Stomach smooth muscle (tissue), 2 donors: ENCODE measurements around the gene CFAP20.
A peak's percentile ranks its signal among the peaks of the same experiment; 100 is the strongest.

Experiments used
- H3K27ac ChIP-seq: one replicate; pipeline ENCODE4 v1.7.0; 2013; ENCODE audit warnings: mild to moderate bottlenecking, low read length, inconsistent platforms
- H3K27me3 ChIP-seq, 2 donors: one replicate each; pipeline ENCODE4 v1.7.0; 2013; ENCODE audit warnings: low read length in 2 of 2; ENCODE audit not compliant: insufficient read depth in 2 of 2, control insufficient read depth in 1 of 2
- H3K36me3 ChIP-seq, 2 donors: one replicate each; pipeline ENCODE4 v1.7.0; 2013; ENCODE audit warnings: low read length in 2 of 2; ENCODE audit not compliant: control insufficient read depth in 2 of 2, insufficient read depth in 2 of 2
- H3K4me1 ChIP-seq: one replicate; pipeline ENCODE4 v1.7.0; 2013; ENCODE audit warnings: low read length; ENCODE audit not compliant: control insufficient read depth, insufficient read depth
- H3K4me3 ChIP-seq, 2 donors: one replicate each; pipeline ENCODE4 v1.7.0; 2013; ENCODE audit warnings: low read length in 2 of 2
- H3K9ac ChIP-seq, 2 donors: one replicate each; pipeline ENCODE4 v1.7.0; 2013; ENCODE audit warnings: low read length in 2 of 2, mild to moderate bottlenecking in 1 of 2
- H3K9me3 ChIP-seq, 2 donors: one replicate each; pipeline ENCODE4 v1.7.0; 2013; ENCODE audit warnings: low read length in 2 of 2; ENCODE audit not compliant: control insufficient read depth in 2 of 2
- donor health status: healthy.
- donor health status: Pancreatic carcinoma.

Gene CFAP20

DNA sequence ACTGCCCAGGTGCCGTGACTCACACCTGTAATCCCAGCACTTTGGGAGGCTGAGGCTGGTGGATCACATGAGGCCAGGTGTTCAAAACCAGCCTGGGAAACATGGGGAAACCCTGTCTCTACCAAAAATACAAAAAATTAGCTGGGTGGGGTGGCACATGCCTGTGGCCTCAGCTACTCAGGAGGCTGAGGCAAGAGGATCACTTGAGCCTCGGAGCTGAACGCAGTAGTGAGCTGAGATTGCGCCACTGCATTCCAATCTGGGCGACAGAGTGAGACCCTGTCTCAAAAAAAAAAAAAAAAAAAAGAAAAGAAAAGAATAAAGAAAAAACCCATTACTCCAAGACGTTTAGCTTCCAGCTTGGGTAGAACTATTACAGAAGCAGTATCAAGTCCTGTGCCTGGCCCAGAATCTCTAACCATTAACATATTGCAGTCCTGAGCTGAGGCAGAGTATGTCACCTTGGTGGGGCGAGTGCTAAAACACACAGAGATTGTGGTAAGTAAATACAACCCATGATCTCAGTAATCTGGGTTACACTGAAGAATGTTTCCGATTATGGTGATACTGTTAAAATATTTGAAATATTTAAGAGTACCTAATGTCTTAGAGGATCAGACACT, 23.2 kb upstream of the CFAP20 start:
- Histone ChIP-seq H3K4me1 (no peaks in the 10 kb centered on the region), H3K4me3 (no peak overlapping the region), H3K9me3 (no peaks in the 10 kb centered on the region), H3K36me3 (peaks cover 2 to 3% of the 10 kb centered on the region in 2 donors), H3K9ac (no peak overlapping the region), H3K27me3 (no peaks in the 10 kb centered on the region), H3K27ac (no peak overlapping the region)

DNA sequence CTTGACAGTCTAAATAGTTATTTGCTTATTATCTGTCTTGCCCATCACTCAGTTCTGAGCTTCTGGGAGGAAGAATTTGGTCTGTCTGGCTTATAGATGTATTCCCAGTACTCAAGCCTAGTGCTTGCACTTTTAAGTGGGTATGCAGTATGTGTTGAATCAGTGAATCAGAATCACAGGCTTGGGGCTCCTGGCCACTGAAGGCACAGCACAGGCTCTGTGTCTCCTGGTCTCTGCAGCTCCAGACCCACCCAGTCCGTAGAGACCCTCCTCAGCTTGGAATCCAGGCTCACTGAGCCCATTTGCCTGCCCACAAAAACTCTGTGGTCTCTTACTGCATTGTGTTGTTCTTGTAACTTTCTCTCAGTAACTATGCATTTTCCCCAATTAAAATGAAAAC, 19.3 kb upstream of the CFAP20 start:
- no peak overlapping the region for H3K9ac ChIP-seq
- H3K27ac ChIP-seq, result no peak overlapping the region
- no peaks in the 10 kb centered on the region for H3K4me1 ChIP-seq
- no peaks in the 10 kb centered on the region for H3K36me3 ChIP-seq
- no peak overlapping the region for H3K4me3 ChIP-seq
- H3K9me3 ChIP-seq, result no peaks in the 10 kb centered on the region
- H3K27me3 ChIP-seq, result no peaks in the 10 kb centered on the region

DNA sequence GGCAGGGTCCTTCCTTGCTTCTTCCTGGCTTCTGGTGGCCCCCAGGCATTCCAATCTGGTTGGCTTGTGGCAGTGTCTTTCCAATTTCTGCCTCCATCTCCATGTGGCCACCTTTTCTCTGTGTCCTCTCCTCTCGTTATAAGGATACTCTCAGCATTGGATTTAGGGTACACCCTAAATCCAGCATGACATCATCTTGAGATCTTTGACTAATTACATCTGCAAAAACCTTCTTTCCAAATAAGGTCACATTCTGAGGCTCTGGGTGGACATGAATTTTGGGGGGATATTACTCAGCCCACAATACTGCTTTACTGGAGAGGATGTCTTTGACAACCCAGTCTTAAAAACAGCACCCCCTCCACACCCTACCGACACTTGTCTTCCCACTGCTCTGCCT, 18.9 kb upstream of the CFAP20 start:
- H3K4me1 ChIP-seq, result no peaks in the 10 kb centered on the region
- no peak overlapping the region for H3K9ac ChIP-seq

DNA sequence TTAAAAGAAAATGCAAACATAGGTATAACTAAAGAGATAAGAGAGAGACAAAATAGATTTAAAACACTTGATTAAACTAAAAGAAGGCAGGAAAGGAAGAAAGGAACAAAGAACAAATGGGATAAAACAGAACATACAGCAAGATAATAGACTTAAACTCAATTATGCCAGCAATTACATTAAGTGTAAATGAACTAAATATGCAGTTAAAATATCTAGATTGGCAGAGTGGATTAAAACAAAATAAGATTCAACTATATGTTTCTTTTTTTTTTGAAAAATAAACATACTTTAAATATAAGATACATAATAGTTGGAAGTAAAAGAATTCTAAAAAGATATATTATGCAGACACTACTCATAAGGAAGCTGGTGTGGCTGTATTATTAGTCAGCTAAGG, 9.7 kb upstream of the CFAP20 start:
- Histone ChIP-seq H3K36me3 (no peaks in the 10 kb centered on the region), H3K9me3 (peaks cover 0 to 5% of the 10 kb centered on the region in 2 donors), H3K27me3 (no peaks in the 10 kb centered on the region), H3K4me3 (no peak overlapping the region), H3K4me1 (no peaks in the 10 kb centered on the region), H3K27ac (no peak overlapping the region), H3K9ac (no peak overlapping the region)

More for the DNA sequence above, 18.9 kb upstream of the CFAP20 start:
- Histone ChIP-seq H3K36me3 (no peaks in the 10 kb centered on the region), H3K27me3 (no peaks in the 10 kb centered on the region), H3K27ac (no peak overlapping the region), H3K9me3 (no peaks in the 10 kb centered on the region), H3K4me3 (no peak overlapping the region)

DNA sequence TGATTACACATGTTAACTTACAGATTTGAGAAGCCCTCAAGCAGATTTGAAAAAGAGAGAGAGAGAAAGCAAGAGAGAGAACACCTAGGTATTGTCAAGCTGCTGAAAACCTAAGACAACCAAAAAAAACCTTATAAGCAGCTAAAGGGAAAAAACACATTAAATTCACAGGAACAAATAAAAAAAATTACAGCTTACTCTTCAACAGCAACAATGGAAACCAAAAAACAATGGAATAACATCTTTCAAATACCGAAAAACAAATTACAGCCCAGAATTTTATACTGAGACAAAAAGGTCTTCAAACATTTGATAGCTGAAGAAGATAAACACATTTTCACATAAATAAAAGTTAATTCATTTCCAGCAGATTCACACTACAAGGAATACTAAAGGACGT, 8.4 kb upstream of the CFAP20 start:
- H3K27me3 ChIP-seq, result no peaks in the 10 kb centered on the region
- H3K4me3 ChIP-seq, result no peak overlapping the region
- no peak overlapping the region for H3K9ac ChIP-seq
- no peak overlapping the region for H3K27ac ChIP-seq
- H3K9me3 ChIP-seq, result peaks cover 0 to 5% of the 10 kb centered on the region in 2 donors
- no peaks in the 10 kb centered on the region for H3K36me3 ChIP-seq
- no peaks in the 10 kb centered on the region for H3K4me1 ChIP-seq

DNA sequence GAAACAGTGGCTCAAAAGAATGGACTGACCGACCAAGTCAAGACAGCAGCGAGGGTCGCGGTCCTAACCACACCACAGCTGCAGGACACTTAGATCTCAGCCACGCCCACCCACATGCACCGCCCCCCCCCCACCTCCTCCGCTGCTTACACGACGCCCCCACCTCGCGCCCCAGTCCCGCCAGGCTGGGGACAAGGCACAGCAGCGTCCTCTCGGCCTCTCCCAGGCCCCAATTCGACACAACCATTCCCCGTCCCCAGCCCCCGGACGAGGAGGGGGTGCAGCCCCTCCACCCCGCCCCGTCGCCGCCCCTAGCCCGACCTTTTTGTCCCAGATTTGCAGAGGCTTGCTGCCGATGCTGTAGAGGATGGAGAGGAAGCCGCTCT, 477 bp downstream of the CFAP20 start:
- Histone ChIP-seq H3K4me3 (peak overlapping the region; percentile 93 to 96), H3K27ac (peak overlapping the region; percentile 60), H3K9ac (peak overlapping the region; percentile 71 to 83), H3K9me3 (no peaks in the 10 kb centered on the region), H3K4me1 (peaks cover 41% of the 10 kb centered on the region), H3K27me3 (no peaks in the 10 kb centered on the region), H3K36me3 (no peaks in the 10 kb centered on the region)

DNA sequence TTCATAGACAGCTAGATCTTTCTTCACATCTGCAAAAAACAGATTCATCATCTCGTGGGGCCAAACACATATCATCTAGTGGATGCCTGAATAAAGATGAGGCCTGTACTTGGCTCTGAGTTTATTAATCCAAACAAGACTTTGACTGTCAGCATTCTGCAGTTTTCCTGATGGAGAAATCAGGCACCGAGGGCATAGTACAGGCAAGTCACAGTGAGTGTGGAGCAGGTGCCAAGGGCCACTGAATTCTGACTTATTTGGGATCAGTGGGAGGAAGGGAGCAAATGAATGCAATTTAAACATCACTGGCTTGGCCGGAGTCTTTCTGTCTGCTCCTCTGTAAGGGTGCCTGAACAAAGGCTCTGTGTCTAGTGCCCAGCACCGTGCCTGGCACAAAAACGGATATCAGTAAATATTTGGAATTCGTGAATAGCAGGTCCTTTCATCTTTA, 975 bp downstream of the CFAP20 start:
- Histone ChIP-seq H3K4me1 (peaks cover 42% of the 10 kb centered on the region), H3K9ac (peak overlapping the region; percentile 64 to 66), H3K9me3 (no peaks in the 10 kb centered on the region), H3K27ac (peak overlapping the region; percentile 24), H3K4me3 (peak overlapping the region; percentile 93 to 96), H3K27me3 (no peaks in the 10 kb centered on the region), H3K36me3 (no peaks in the 10 kb centered on the region)

DNA sequence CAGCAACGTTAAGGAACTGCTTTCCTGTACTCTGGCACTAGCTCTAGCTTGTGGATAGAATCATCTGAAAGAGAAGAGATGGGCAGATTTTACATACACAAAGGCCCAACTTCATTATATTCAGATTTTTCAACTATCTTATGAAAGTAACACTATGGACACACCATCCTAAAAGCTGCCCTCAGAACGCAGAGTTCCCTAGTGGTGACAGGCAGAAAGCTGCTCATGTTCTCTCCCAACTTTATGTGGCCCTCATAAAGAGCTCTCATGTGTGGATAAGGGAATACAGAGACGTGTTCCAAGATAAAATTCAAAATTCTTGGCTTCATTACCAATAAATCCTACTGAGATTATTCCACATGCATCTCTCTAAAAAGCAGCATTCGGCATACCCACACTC, 1.5 kb downstream of the CFAP20 start:
- Histone ChIP-seq H3K27ac (peak overlapping the region; percentile 69), H3K27me3 (no peaks in the 10 kb centered on the region), H3K9me3 (no peaks in the 10 kb centered on the region), H3K4me1 (peaks cover 42% of the 10 kb centered on the region), H3K4me3 (peak overlapping the region; percentile 93 to 96), H3K36me3 (no peaks in the 10 kb centered on the region), H3K9ac (peak overlapping the region; percentile 64 to 66)

DNA sequence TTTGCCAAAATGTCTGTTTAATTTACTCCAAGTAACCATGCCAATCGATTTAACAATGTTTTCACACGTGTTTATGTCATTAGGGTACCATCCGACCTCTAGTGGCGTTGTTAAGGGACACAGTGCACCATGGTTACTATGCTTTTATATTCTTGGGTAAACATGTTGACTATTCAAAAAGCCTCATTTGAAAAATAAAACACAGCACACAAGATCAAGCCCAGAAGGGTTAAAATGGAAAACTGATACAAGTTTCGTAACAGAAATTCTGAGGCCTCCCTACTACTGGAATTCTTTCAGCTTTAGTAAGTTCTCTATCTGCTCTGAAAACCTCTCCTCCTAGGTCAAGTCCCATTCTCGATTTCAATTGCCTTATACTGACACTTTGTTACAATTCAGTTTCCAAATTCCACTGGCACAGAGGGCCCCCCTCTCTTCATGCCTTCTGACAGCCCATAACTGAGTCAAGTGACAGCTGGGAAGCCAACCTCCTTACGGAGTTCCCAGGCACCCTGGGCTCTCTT, 2.1 kb downstream of the CFAP20 start:
- H3K9me3 ChIP-seq, result no peaks in the 10 kb centered on the region
- no peaks in the 10 kb centered on the region for H3K27me3 ChIP-seq
- peak overlapping the region; percentile 69 for H3K27ac ChIP-seq
- peaks cover 42% of the 10 kb centered on the region for H3K4me1 ChIP-seq
- peak overlapping the region; percentile 93 to 96 for H3K4me3 ChIP-seq
- H3K36me3 ChIP-seq, result no peaks in the 10 kb centered on the region
- peak overlapping the region; percentile 37 to 66 for H3K9ac ChIP-seq

DNA sequence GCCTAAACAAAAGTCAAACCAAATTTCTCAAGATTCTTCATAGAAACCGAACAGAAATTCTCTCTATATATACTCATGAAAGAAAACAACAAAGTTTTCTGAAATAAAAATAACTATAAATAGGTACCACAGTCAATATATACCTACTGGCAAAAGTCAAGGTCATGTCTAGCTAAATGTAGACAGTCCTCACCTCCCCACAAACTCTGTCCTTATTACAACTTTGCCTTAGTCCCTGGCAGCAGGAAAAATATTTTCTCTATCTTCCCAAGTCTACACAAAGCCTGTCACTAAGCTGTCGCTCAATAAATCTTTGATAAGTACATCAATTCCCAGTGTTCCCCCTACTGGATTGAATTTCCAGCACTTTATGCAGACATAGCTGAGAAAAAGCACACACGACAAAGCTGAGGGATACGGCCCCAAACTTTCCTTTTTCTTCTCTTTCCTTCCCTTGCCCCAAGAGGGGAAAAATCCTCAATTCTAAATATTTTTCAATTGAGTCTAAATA, 2.7 kb downstream of the CFAP20 start:
- H3K4me1 ChIP-seq, result peaks cover 48% of the 10 kb centered on the region
- H3K9ac ChIP-seq, result no peak overlapping the region
- H3K4me3 ChIP-seq, result peak overlapping the region in 1 of 2 donors; percentile 96
- no peaks in the 10 kb centered on the region for H3K27me3 ChIP-seq
- H3K36me3 ChIP-seq, result no peaks in the 10 kb centered on the region
- peak overlapping the region; percentile 69 for H3K27ac ChIP-seq
- no peaks in the 10 kb centered on the region for H3K9me3 ChIP-seq

DNA sequence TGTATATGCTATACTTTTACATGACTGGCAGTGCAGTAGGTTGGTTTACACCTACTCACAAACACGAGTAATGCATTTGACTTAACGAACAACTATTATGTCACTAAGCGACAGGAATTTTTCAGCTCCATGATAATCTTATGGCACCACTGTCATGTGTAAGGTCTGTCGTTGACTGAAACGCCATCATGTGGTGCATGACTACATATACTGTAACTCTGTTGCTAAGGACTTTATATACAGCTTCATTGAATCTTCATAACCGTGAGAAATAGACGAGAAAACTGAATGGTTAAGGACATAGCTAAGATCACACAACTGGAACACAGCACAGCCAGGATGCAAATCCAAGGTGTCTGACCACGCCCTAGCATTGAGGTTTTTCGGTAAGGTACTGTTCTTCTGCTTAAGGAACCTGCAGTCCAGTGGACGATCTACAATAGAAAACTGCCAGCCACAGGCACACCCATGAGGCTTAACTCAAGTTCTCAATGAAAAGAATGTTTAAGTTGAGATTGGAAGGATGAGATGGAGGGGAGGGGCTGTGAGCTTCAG, 3.3 kb downstream of the CFAP20 start:
- no peak overlapping the region for H3K9ac ChIP-seq

More for the DNA sequence above, 3.3 kb downstream of the CFAP20 start:
- no peak overlapping the region for H3K27ac ChIP-seq
- H3K4me3 ChIP-seq, result no peak overlapping the region
- H3K9me3 ChIP-seq, result no peaks in the 10 kb centered on the region
- H3K27me3 ChIP-seq, result no peaks in the 10 kb centered on the region
- peaks cover 54% of the 10 kb centered on the region for H3K4me1 ChIP-seq
- no peaks in the 10 kb centered on the region for H3K36me3 ChIP-seq
